ENCODE measurements around the gene GRB14. TPM values are rescaled to one million over a fixed set of nuclear protein-coding genes. Genes with fewer than 3 reads are reported as not detected.
A peak's percentile ranks its signal among the peaks of the same experiment; 100 is the strongest.

GRB14 gene
- total RNA-seq, 1 experiment from 2014 or later = 14.9 TPM

GRCh38 chr2:164609790-164610189 is 11.5 kb downstream of the GRB14 start (continued):
- TF ChIP-seq PRDM15 (CRISPR knock-in tag; IDR thresholded peaks at IDR 0.05) (no peak), NR3C1 (CRISPR knock-in tag; conservative IDR thresholded peaks at IDR 0.05; ENCODE audit: low read depth) (no peak), SMAD3 (CRISPR knock-in tag; IDR thresholded peaks at IDR 0.05; ENCODE audit: borderline replicate concordance) (no peak), HMGXB4 (CRISPR knock-in tag; IDR thresholded peaks at IDR 0.05) (no peak), ZNF232 (CRISPR knock-in tag; IDR thresholded peaks at IDR 0.05) (no peak), SMAD4 (CRISPR knock-in tag; IDR thresholded peaks at IDR 0.05) (no peak), ZBTB43 (CRISPR knock-in tag; IDR thresholded peaks at IDR 0.05) (no peak)

GRCh38 chr2:164606557-164606956 is 14.7 kb downstream of the GRB14 start:
- no peak for TF ChIP-seq MYBL2 (CRISPR knock-in tag; IDR thresholded peaks at IDR 0.05)
- TF ChIP-seq ZMAT4 (CRISPR knock-in tag; IDR thresholded peaks at IDR 0.05) = no peak
- Mint-ChIP-seq H3K9me3 (no peaks in the 10 kb centered on the region), H3K4me3 (no peak overlapping the region), H3K27ac (no peak overlapping the region), H3K4me1 (peaks cover 19% of the 10 kb centered on the region), H3K27me3 (ENCODE audit: low read depth) (no peaks in the 10 kb centered on the region), H3K36me3 (no peaks in the 10 kb centered on the region)
- no peak for DNase-seq (ENCODE audit: low spot score)
- CTCF ChIA-PET = no interaction called here
- POLR2A ChIA-PET = no interaction called here
- peak; percentile 50 for ATAC-seq

- ATAC-seq (no peak), DNase-seq (ENCODE audit: low spot score) (no peak)
- Mint-ChIP-seq H3K36me3 (no peaks in the 10 kb centered on the region), H3K27me3 (ENCODE audit: low read depth) (no peaks in the 10 kb centered on the region), H3K27ac (no peak overlapping the region), H3K4me1 (peaks cover 19% of the 10 kb centered on the region), H3K9me3 (no peaks in the 10 kb centered on the region), H3K4me3 (no peak overlapping the region)
- CTCF ChIA-PET = interaction anchor here (0.7 kb wide), 1 partner anchor 45 kb away, joined by 3 read pairs; no protein-coding TSS in a partner anchor
- POLR2A ChIA-PET = no interaction called here
- TF ChIP-seq CREB1 (CRISPR knock-in tag; IDR thresholded peaks at IDR 0.05) (no peak), PRRX2 (CRISPR knock-in tag; IDR thresholded peaks at IDR 0.05) (no peak), ZSCAN18 (CRISPR knock-in tag; IDR thresholded peaks at IDR 0.05) (no peak), ERG (CRISPR knock-in tag; IDR thresholded peaks at IDR 0.05) (no peak)
Measured at GRCh38 chr2:164605295-164605694, 16.0 kb downstream of the GRB14 start.
